ENCODE data around the gene GSC2. TPM values are rescaled to one million over a fixed set of nuclear protein-coding genes. Genes with fewer than 3 reads are reported as not detected.

GSC2 gene
- total RNA-seq, 1 donor from 2014 or later = not detected

DNA sequence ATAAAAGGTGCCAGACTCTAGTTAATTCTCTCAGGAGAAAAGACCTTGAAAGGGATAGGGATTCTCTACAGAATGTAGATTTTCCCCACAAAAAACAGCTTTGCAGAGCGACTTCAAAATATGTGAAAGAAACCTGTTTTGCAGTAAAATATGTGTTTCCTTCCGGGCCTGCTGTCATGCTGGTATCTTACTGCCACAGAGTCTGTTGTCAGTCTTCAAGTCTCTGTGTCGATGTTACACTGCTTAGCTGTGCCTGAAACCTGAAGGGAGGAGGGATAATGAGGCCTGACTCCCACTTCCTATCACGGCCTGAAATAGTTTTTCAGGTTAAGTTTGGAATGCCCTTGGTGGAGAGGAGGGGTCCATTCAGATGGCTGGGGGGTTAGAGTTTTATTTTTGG is 26.2 kb downstream of the GSC2 start:
- Histone ChIP-seq H3K9me3 (ENCODE audit: insufficient read depth, low read depth, low read length) (no peaks in the 10 kb centered on the region), H3K27me3 (ENCODE audit: insufficient read depth, low read length) (no peaks in the 10 kb centered on the region), H2AFZ (ENCODE audit: low read depth, low read length) (no peak overlapping the region), H3K9ac (ENCODE audit: low read length) (no peak overlapping the region), H3K4me1 (ENCODE audit: insufficient read depth, low read length) (peaks cover 12% of the 10 kb centered on the region), H4K20me1 (ENCODE audit: insufficient read depth, low read length) (peaks cover 27% of the 10 kb centered on the region), H3K4me3 (ENCODE audit: insufficient read depth, low read depth, low read length) (no peak overlapping the region), H3K36me3 (ENCODE audit: insufficient read depth, low read length) (no peaks in the 10 kb centered on the region), H3K27ac (ENCODE audit: low read depth, low read length) (no peak overlapping the region), H3K4me2 (ENCODE audit: low read length) (no peak overlapping the region), H3K79me2 (ENCODE audit: insufficient read depth, low read length) (peaks cover 29% of the 10 kb centered on the region)
- Mint-ChIP-seq H3K27me3 (ENCODE audit: low read depth, unreplicated experiment) (peaks cover 28% of the 10 kb centered on the region), H3K4me1 (ENCODE audit: low read depth, unreplicated experiment) (peaks cover 14% of the 10 kb centered on the region), H3K27ac (ENCODE audit: unreplicated experiment) (no peak overlapping the region), H3K4me3 (ENCODE audit: unreplicated experiment) (no peak overlapping the region), H3K36me3 (ENCODE audit: low read depth, unreplicated experiment) (peaks cover 3% of the 10 kb centered on the region), H3K9me3 (ENCODE audit: unreplicated experiment) (no peaks in the 10 kb centered on the region)
- FAIRE-seq (no peak), DNase-seq (ENCODE audit: low read depth) (no peak)
- TF ChIP-seq, protein P1, sequence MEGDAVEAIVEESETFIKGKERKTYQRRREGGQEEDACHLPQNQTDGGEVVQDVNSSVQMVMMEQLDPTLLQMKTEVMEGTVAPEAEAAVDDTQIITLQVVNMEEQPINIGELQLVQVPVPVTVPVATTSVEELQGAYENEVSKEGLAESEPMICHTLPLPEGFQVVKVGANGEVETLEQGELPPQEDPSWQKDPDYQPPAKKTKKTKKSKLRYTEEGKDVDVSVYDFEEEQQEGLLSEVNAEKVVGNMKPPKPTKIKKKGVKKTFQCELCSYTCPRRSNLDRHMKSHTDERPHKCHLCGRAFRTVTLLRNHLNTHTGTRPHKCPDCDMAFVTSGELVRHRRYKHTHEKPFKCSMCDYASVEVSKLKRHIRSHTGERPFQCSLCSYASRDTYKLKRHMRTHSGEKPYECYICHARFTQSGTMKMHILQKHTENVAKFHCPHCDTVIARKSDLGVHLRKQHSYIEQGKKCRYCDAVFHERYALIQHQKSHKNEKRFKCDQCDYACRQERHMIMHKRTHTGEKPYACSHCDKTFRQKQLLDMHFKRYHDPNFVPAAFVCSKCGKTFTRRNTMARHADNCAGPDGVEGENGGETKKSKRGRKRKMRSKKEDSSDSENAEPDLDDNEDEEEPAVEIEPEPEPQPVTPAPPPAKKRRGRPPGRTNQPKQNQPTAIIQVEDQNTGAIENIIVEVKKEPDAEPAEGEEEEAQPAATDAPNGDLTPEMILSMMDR (IDR thresholded peaks at IDR 0.05; ENCODE audit: insufficient read depth, low read depth, low read length) = no peak
- no peak for TF ChIP-seq EZH2 (IDR thresholded peaks at IDR 0.05; ENCODE audit: insufficient read depth, low read length)

DNA sequence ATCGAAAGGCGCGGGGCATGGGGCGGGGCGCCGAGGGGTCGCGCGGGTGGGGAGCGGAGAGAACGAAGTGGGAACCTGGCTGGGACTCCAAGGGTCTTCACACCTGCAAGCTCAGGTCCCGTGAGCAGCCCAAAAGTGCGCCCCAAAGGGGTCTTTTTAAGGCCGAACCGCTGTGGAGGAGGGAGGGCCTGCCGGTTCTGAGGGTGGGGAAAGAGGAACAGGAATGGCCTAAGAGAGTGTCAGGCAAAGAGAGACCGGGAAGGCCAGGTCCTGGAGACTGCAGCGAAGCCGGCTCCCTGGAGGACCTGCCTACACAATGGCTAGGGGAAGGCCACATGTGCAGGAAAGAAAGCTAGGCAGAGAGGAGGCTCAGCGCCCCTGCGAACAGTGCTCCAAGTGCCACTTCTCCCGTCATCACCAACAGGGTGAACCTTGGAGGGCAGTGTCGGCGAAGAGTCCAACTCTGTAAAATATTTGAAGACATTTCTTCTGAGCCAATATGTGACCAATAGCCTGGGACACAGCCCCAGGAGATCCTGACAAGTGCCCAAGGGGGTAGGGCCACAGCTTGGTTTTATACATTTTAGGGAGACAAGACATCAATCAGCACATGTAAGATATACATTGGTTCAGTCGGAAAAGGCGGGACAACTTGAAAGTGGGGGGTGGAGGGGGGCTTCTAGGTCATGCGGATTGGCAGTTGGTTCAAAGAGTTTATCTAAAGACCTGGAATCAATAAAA is 27.2 kb downstream of the GSC2 start:
- no peaks in the 10 kb centered on the region for H3K36me3 ChIP-seq (ENCODE audit: insufficient read depth, low read length)
- H3K4me3 ChIP-seq (ENCODE audit: insufficient read depth, low read depth, low read length) = peak overlapping the region; percentile 58
- Mint-ChIP-seq H3K4me3 (ENCODE audit: unreplicated experiment) (peak overlapping the region; percentile 86), H3K27ac (ENCODE audit: unreplicated experiment) (peak overlapping the region; percentile 66), H3K4me1 (ENCODE audit: low read depth, unreplicated experiment) (peaks cover 14% of the 10 kb centered on the region), H3K36me3 (ENCODE audit: low read depth, unreplicated experiment) (peaks cover 2% of the 10 kb centered on the region), H3K27me3 (ENCODE audit: low read depth, unreplicated experiment) (peaks cover 25% of the 10 kb centered on the region), H3K9me3 (ENCODE audit: unreplicated experiment) (no peaks in the 10 kb centered on the region)
- peaks cover 12% of the 10 kb centered on the region for H3K4me1 ChIP-seq (ENCODE audit: insufficient read depth, low read length)
- H3K9me3 ChIP-seq (ENCODE audit: insufficient read depth, low read depth, low read length) = no peaks in the 10 kb centered on the region
- peak overlapping the region; percentile 96 for H2AFZ ChIP-seq (ENCODE audit: low read depth, low read length)
- peaks cover 39% of the 10 kb centered on the region for H3K79me2 ChIP-seq (ENCODE audit: insufficient read depth, low read length)
- H3K4me2 ChIP-seq (ENCODE audit: low read length) = peak overlapping the region; percentile 89
- peak overlapping the region; percentile 66 for H3K9ac ChIP-seq (ENCODE audit: low read length)
- no peak for DNase-seq (ENCODE audit: low read depth)
- TF ChIP-seq, protein P1 (IDR thresholded peaks at IDR 0.05; ENCODE audit: insufficient read depth, low read depth, low read length) = no peak
- no peak for TF ChIP-seq EZH2 (IDR thresholded peaks at IDR 0.05; ENCODE audit: insufficient read depth, low read length)
- H4K20me1 ChIP-seq (ENCODE audit: insufficient read depth, low read length) = peaks cover 37% of the 10 kb centered on the region
- no peak for FAIRE-seq
- H3K27ac ChIP-seq (ENCODE audit: low read depth, low read length) = no peak overlapping the region
- no peaks in the 10 kb centered on the region for H3K27me3 ChIP-seq (ENCODE audit: insufficient read depth, low read length)
